ENCODE data around the gene APLF.
"Not testable (repeated sequence)": the region's sequence is repeated elsewhere in the genome, so short reads cannot be mapped to it uniquely, and the experiment has no call there.

Gene APLF

GRCh38 chr2:68476454-68476853 is 9.1 kb downstream of the APLF start:
- DNase-seq, result no peak

DNA sequence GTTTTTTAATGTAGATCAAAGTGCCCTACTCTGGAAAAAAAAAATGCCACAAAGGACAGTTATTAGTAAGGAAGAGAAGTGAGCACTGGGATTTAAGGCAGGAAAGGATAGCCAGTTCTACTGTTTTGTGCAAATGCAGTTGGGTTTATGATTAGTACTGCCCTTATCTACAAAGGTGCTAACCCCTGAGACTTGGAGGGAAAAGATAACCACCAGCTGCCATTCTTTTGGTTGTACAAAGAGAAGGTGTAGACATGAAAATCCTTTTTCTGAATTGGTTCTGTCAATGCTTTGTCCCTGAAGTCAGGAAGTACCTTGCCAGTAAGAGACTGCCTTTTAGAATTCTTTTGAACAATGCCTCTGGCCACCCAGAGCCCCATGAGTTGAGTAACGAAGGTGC is 11.3 kb downstream of the APLF start:
- no peak for DNase-seq

GRCh38 chr2:68482296-68482820 is 15.0 kb downstream of the APLF start:
- no peak for DNase-seq

DNA sequence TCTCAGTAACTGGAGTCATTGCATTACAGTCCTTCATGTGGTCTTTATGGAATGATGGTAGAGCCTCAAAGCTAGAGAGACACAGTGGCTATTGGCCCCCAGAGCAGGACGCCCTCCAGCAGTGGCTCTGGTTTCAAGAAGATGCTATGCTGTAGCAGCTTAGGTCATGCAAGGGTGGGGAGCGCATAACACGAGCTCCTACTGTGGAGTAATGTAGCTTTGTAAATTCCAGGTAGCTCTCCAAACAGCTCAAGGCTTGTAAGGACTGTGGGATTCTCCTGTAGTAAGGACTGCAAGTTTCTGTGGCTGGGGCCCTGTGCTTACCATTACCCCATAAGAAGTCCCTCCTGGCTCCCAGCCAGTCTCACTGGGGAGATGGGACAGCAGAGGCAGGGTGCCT is 15.6 kb downstream of the APLF start:
- no peak for DNase-seq

GRCh38 chr2:68487773-68488355 is 20.5 kb downstream of the APLF start:
- DNase-seq, result no peak

GRCh38 chr2:68488605-68489004 is 21.2 kb downstream of the APLF start:
- DNase-seq, result not testable (repeated sequence)

DNA sequence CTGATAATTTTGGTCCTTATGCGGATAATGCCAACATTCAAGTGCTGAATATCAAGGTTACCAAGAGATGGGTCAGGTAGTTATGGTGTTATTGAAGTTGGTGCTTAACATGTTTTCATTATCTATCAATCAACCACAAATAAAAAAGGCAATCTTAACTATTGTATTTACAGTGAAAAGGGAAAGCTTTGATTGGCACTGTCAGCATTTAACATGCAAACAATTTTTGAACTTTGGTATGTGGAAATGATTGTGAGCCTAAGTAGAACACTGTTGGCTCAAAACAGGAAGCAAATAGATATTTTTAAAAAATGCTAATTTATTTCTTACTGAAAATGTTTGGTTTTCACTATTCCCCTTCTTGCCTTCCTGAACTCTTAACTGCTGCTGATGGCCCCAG is 21.9 kb downstream of the APLF start:
- DNase-seq, result no peak

DNA sequence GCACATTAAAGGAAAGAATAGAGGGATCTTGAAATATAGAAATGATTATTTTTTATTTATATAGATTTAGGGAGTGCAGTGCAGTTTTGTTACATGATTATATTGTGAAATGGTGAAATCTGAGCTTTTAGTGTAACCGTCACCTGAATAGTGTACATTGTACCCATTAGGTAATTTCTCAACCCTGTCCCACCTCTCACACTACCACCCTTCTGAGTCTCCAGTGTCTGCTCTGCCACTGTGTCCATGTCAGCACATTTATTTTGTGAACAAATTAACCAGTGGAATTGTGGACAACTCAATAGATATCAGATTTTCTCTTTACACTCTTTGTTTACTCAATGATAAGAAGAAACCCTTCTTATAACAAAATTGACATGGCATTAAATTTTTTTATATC is 24.2 kb downstream of the APLF start:
- DNase-seq, result no peak

DNA sequence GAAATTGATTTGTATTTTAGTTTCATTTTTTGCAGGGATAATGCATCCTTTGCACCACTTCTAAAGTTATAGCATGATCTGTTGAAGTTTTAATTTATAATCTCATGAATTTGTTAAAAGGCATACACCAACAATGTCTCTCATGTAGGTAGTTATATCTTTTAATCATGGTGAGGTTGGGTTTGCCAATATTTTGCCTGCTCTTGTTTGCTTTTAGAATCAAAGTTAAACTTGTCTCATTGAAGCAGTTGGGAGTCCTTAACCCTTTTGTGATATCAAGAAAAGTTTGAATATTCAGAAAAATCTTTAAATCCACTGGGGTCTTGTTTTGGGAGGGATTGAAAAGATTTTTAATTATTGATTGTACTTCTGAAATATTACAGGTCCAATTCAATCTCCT is 31.7 kb downstream of the APLF start:
- DNase-seq, result no peak

DNA sequence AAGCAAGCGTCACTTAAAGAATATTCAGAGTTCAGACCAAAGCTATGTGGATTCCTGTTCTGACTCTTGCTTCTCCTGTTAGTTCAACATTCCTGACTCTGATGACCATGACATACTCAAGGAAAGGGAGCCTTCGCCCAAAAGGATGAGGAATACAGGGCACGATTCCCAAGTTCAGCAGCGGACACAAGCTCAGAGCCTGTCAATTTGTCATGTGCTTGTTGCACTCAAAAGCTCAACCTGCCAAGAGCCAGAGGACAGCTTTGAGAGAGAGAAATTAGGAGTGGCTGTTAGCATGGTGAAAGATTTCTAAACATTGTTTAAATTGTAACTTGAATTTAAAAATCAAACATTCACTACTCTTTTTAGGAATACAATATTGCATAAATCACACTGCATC is 33.3 kb downstream of the APLF start:
- no peak for DNase-seq

GRCh38 chr2:68501768-68502167 is 34.4 kb downstream of the APLF start:
- DNase-seq, result no peak

DNA sequence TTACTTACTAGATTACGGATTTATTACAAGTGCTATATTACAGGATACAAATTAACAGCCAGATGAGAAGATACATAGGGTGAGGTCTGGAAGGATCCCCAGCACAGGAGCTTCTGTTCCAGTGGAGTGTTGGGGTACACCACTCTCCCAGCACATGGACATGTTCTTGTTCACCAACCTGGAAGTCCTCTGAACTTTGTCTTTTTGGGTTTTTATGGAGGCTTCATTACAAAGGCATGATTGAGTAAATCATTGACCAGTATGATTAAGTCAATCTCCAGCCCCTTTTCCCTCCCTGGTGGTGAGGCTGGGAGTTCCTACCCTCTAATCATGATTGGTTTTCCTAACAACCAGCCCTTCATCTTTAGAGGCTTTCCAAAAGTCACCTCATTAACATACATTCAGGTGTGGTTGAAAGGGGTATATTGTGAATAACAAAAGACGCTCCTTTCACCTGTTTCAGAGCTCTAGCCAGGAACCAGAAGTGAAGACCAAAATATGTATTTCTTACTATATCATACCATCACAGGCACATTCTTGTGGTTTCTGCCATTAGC is 38.3 kb downstream of the APLF start:
- no peak for DNase-seq

- no peak for DNase-seq
Measured at GRCh38 chr2:68506170-68506569, 38.8 kb downstream of the APLF start.

DNA sequence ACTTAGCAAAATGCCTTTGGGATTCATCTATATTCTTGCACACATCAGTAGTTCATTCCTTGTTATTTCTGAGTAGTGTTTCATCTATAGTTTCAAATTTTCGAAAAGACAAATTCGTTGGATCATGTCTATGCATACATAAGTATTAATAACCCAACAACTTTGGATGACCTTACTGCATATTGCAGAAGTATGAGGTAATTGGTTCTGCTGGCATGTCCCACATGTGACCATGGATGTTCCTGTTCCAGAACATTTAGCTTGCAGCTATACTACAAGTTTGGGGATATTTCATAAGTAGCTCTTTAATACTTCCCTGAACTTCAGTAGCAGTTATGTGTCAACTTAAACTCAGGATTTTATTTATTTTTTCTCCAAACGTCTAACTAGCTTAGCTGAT is 44.9 kb downstream of the APLF start:
- no peak for DNase-seq

DNA sequence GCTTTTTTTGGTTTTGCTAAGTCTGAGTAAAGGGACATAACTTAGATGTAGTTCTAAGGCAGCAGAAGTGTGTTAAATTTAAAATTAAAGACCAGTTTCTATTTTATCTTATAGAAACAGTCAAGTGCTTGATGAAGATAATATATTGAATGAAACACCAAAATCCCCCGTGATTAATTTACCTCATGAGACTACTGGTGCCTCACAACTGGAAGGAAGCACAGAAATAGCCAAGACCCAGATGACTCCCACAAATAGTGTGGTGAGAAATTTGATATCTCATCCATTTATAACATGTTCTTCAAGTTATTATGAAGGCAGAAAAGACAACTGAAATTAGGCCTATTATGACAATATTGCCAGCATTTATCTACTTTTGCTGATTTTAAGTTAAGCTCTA is 45.6 kb downstream of the APLF start:
- DNase-seq, result no peak

DNA sequence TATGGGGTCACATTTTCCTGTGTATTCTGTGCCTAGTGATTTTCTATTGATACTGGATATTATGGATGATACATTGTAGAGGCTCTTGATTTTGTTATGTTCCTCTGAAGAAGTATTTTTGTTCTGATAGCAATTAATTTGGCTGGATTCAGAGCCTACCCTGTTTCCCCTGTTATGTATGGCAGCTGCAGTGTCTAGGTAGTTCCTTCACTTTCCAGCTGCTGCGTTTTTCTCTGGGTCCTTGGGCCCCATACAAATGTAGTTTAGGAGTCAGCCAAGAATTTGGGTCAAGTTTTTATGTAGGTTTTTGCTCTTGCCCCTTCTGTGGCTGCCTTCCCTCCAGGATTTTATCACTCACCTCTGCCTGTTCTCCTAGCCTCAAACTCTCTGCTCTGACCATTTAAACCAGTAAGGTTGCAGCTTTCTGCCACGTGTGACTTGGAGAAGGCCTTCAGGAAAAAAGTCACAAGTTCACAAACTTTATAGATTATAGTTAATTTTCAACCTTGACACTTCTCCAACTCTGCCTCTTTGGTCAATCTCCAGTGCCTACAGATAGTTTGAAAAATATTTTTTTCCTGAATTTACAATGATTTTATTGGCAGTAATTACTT is 47.0 kb downstream of the APLF start:
- DNase-seq, result no peak

GRCh38 chr2:68516051-68516955 is 48.9 kb downstream of the APLF start:
- DNase-seq, result no peak

- DNase-seq, result no peak
Measured at GRCh38 chr2:68519236-68519635, 51.9 kb downstream of the APLF start.

DNA sequence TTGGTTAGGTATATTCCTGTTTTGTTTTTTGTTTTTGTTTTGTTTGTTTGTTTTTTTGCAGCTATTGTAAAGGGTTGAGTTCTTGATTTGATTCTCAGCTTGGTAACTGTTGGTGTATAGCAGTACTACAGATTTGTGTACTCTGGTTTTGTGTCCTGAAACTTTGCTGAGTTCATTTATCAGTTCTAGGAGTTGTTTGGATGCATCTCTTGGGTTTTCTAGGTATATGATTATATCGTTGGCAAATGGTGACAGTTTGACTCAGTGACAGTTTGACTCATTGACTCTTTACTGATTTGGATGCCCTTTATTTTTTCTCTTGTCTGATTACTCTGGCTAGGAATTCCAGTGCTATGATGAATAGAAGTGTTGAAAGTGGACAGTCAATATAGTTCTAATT is 53.7 kb downstream of the APLF start:
- DNase-seq, result no peak

DNA sequence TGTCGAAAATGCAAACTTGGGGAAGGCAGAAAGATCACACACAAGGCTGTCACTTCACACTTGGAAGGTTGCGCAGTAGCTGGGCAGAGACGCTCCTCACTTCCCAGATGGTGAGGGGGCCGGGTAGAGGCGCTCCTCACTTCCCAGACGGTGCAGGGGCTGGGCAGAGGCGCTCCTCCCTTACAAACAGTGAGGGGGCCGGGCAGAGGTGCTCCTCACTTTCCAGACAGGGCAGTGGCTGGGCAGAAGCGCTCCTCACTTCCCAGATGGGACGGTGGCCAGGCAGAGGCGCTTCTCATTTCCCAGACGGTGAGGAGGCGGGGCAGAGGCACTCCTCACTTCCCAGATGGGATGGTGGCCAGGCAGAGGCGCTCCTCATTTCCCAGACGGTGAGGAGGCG is 59.6 kb downstream of the APLF start:
- not testable (repeated sequence) for DNase-seq

GRCh38 chr2:68527343-68528081 is 60.1 kb downstream of the APLF start:
- not testable (repeated sequence) for DNase-seq

DNA sequence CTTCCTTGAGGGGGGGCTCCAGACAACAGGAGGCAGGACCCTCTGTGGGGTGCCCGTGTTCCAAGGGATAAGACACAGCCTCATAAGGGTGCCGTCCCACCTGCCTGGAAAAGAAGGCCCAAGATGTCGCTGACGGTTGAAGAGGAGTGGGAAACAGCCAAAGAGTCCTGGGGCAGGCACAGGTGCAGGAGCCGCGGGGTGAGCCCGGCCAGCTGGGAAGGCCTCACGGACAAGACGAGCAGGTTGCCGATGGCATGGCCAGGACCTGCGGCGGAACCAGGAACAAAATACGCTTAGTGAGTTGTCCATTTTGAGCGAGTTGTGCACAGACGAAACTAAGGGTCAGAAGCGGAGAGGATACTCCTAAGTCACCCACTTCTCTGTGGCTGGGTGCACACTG is 61.8 kb downstream of the APLF start:
- DNase-seq, result not testable (repeated sequence)

DNA sequence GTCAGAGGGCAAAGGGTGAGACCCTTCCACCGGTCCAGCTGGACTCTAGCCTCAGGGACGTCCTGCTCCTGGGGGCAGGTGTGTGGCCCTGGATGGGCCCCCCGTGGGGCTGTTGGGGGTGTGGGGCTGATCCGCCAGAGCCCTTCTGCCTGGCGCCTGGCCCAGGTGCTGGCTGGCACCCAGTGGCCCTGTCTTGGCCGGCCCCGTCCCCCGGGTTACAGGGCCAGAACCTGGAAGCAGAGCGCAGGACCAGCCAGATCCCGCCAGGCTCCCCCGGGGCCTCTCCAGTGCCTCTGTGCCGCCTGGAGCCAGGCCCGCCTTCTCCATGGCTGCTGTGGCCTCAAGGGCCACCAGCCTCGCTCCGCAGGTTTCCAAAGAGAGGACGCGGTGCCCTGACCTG is 62.3 kb downstream of the APLF start:
- not testable (repeated sequence) for DNase-seq

All from right forelimb (tissue), 1 donor.